Keratinocyte (primary cell): ENCODE measurements around the gene AKIRIN1. TPM values are rescaled to one million over a fixed set of nuclear protein-coding genes. Genes with fewer than 3 reads are reported as not detected.

Source experiments
- DNase-seq: peaks from one replicate; pipeline ENCODE4 v3.0.0-alpha.2; 2011; ENCODE audit warnings: low read depth, missing footprints, low spot score
- FAIRE-seq: peaks from 2 replicates; lab custom pipeline; 2011; peaks lifted over from hg19 to GRCh38; lab: Jason Lieb, UNC
- H2AFZ ChIP-seq: 2 replicates; pipeline ENCODE4 v1.6.0; 2012; ENCODE audit warnings: low read length, control low read depth, inconsistent platforms; ENCODE audit not compliant: control insufficient read depth
- H3K27ac ChIP-seq: 2 replicates; pipeline ENCODE4 v1.5.1; 2011; ENCODE audit warnings: low read length; ENCODE audit not compliant: control insufficient read depth, insufficient read depth
- H3K27me3 ChIP-seq: 3 replicates; pipeline ENCODE4 v1.6.0; 2011; ENCODE audit warnings: low read length; ENCODE audit not compliant: control insufficient read depth, insufficient read depth; ENCODE audit errors: extremely low read depth
- H3K36me3 ChIP-seq, 2 experiments: 2 replicates in 1 of 2; 3 replicates in 1 of 2; pipeline ENCODE4 v1.5.1; 2011; ENCODE audit warnings: low read length in 2 of 2, mild to moderate bottlenecking in 1 of 2; ENCODE audit not compliant: control insufficient read depth in 2 of 2, insufficient read depth in 2 of 2; ENCODE audit errors: extremely low read depth in 1 of 2
- H3K4me1 ChIP-seq: 3 replicates; pipeline ENCODE4 v1.5.1; 2011; ENCODE audit warnings: low read length; ENCODE audit not compliant: control insufficient read depth, insufficient read depth; ENCODE audit errors: extremely low read depth
- H3K4me2 ChIP-seq: 3 replicates; pipeline ENCODE4 v1.6.0; 2011; ENCODE audit warnings: low read depth, low read length; ENCODE audit not compliant: control insufficient read depth, insufficient read depth; ENCODE audit errors: extremely low read depth
- H3K4me3 ChIP-seq, 3 experiments: fragments of 200-600 bp in 1 of 3; sonication (generic) in 1 of 3; 2 replicates in 2 of 3; 3 replicates in 1 of 3; pipeline ENCODE4 v1.5.1; 2011 to 2016; ENCODE audit warnings: low read length in 3 of 3, mild to moderate bottlenecking in 3 of 3, control low read depth in 2 of 3, inconsistent platforms in 1 of 3, low read depth in 1 of 3, mixed read lengths in 1 of 3, mixed run types in 1 of 3, moderate library complexity in 1 of 3; ENCODE audit not compliant: control insufficient read depth in 2 of 3, insufficient read depth in 2 of 3; ENCODE audit errors: extremely low read depth in 1 of 3
- H3K79me2 ChIP-seq: 2 replicates; pipeline ENCODE4 v1.6.0; 2012; ENCODE audit warnings: low read length; ENCODE audit not compliant: control insufficient read depth, insufficient read depth
- H3K9ac ChIP-seq: 3 replicates; pipeline ENCODE4 v1.6.0; 2011; ENCODE audit warnings: low read length; ENCODE audit not compliant: control insufficient read depth, insufficient read depth; ENCODE audit errors: extremely low read depth
- H3K9me1 ChIP-seq: 3 replicates; pipeline ENCODE4 v1.6.0; 2011; ENCODE audit warnings: low read length; ENCODE audit not compliant: control insufficient read depth, insufficient read depth; ENCODE audit errors: extremely low read depth
- H3K9me3 ChIP-seq: 2 replicates; pipeline ENCODE4 v1.5.1; 2012; ENCODE audit warnings: low read depth, low read length; ENCODE audit not compliant: control insufficient read depth
- H4K20me1 ChIP-seq: 3 replicates; pipeline ENCODE4 v1.6.0; 2011; ENCODE audit warnings: low read length; ENCODE audit not compliant: control insufficient read depth, insufficient read depth; ENCODE audit errors: extremely low read depth
- EZH2 ChIP-seq: IDR thresholded peaks from one replicate; pipeline ENCODE4 v1.6.1; 2012; ENCODE audit warnings: inconsistent platforms, mild to moderate bottlenecking, low read length, moderate library complexity
- dilution Hi-C: fragments of 300-500 bp; cut with MboI; formaldehyde crosslinking; loops from one replicate; pipeline ENCODE4 v1.7.0; 2020; ENCODE audit warnings: low sequenced_read_pairs; ENCODE audit not compliant: extremely low pct_ligation_motif_present
- polyA plus RNA-seq, 5 experiments: library from polyadenylated mRNA; depleted of rRNA in 3 of 5; stranded (reverse) in 3 of 5; stranded (forward) in 1 of 5; unstranded in 1 of 5; fragments of >200 nt; gene quantifications; 1 replicate in 1 of 5; 2 replicates in 3 of 5; 3 replicates in 1 of 5; pipeline versions ENCODE4 v1.2.1 to v1.2.3, GENCODE V29; 2011 to 2012; ENCODE audit warnings: missing spikeins in 2 of 5, low read depth in 1 of 5, low replicate concordance in 1 of 5
- TF ChIP-seq, protein P1 (sequence below), 3 experiments: IDR thresholded peaks in 1 of 3; conservative IDR thresholded peaks in 1 of 3; optimal IDR thresholded peaks in 1 of 3; 2 replicates in 2 of 3; 3 replicates in 1 of 3; pipeline versions ENCODE3 to v1.5.1; 2011; ENCODE audit warnings: low read length in 3 of 3, mild to moderate bottlenecking in 3 of 3, moderate library complexity in 2 of 3, control low read depth in 1 of 3, inconsistent platforms in 1 of 3; ENCODE audit not compliant: insufficient read depth in 2 of 3; ENCODE audit errors: extremely low read depth in 1 of 3

AKIRIN1 gene
- polyA plus RNA-seq, 1 donor (not counting 4 experiments of a cell fraction or from before 2014, with no cell fraction given), result 111 TPM

DNA sequence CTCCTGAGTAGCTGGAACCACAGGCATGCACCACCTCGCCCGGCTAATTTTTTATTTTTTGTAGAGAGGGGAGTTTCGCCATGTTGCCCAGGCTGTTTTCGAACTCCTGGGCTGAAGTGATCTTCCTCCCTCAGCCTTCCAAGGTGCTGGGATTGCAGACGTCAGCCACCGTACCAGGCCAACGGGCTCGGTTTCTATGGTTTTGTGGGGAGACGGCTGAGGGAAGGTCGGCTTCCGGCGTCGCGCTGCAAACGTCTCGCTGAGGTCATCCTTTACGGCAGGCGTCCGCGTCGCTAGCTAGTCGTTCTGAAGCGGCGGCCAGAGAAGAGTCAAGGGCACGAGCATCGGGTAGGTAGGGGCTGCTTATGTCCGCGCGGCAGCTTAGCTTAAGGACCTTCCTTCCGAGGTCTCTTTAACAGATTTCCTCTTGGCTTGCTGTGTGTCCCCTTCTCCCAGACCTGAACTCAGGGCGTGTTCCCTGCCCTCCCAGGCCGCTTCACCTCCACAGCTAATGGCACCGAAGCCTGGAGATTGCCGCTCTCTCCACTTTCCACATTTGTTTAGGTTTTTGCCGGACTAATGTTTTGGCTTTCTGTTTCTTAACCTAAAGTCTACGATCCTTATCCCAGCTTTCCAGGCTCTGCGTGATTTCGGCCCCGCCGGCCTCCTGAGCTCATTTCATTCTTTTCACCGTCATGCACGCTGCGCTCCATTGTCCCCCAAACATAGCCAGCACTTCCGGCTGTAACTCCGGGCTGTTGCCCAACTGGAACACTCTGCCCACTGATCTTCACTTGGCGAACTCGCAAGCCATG lies 35.2 kb downstream of the AKIRIN1 start, which contains the start of gene NDUFS5:
TSS of gene NDUFS5 (plus strand) at position 300 of the 815 bp plus-strand sequence. CDS start 2,375 bp downstream, outside the sequence.
- FAIRE-seq (peak; percentile 46), DNase-seq (peak; percentile 63)
- H3K4me3 ChIP-seq, result peak within 1 kb of the TSS; percentile 65 to 84 (median 71)
- H3K9me3 ChIP-seq, result no peaks in the 10 kb centered on the region
- H3K9ac ChIP-seq, result peak within 1 kb of the TSS; percentile 98
- dilution Hi-C loops, result no loop called here
- peak within 1 kb of the TSS; percentile 98 for H3K27ac ChIP-seq
- H3K27me3 ChIP-seq, result no peaks in the 10 kb centered on the region
- no peaks in the 10 kb centered on the region for H4K20me1 ChIP-seq
- TF ChIP-seq, protein P1, sequence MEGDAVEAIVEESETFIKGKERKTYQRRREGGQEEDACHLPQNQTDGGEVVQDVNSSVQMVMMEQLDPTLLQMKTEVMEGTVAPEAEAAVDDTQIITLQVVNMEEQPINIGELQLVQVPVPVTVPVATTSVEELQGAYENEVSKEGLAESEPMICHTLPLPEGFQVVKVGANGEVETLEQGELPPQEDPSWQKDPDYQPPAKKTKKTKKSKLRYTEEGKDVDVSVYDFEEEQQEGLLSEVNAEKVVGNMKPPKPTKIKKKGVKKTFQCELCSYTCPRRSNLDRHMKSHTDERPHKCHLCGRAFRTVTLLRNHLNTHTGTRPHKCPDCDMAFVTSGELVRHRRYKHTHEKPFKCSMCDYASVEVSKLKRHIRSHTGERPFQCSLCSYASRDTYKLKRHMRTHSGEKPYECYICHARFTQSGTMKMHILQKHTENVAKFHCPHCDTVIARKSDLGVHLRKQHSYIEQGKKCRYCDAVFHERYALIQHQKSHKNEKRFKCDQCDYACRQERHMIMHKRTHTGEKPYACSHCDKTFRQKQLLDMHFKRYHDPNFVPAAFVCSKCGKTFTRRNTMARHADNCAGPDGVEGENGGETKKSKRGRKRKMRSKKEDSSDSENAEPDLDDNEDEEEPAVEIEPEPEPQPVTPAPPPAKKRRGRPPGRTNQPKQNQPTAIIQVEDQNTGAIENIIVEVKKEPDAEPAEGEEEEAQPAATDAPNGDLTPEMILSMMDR (optimal IDR thresholded peaks at IDR 0.05 in 1 of 3, IDR thresholded peaks at IDR 0.05 in 1 of 3, conservative IDR thresholded peaks at IDR 0.05 in 1 of 3; ENCODE audit: extremely low read depth in 1 of 3, insufficient read depth in 2 of 3, low read length in 3 of 3), result no peak
- no peak for TF ChIP-seq EZH2
- peaks cover 14% of the 10 kb centered on the region for H3K4me1 ChIP-seq
- no peaks in the 10 kb centered on the region for H3K9me1 ChIP-seq
- H3K4me2 ChIP-seq, result peak within 1 kb of the TSS; percentile 59
- H3K36me3 ChIP-seq, result peaks cover under 1 to 8% of the 10 kb centered on the region in 2 experiments
- H3K79me2 ChIP-seq, result peaks cover 41% of the 10 kb centered on the region
- peak within 1 kb of the TSS; percentile 93 for H2AFZ ChIP-seq

- FAIRE-seq, result no peak
- Histone ChIP-seq H3K9ac (peak overlapping the region; percentile 98), H4K20me1 (no peaks in the 10 kb centered on the region), H3K27me3 (no peaks in the 10 kb centered on the region), H2AFZ (peak overlapping the region; percentile 93), H3K9me3 (no peaks in the 10 kb centered on the region), H3K27ac (peak overlapping the region; percentile 98), H3K79me2 (peaks cover 48% of the 10 kb centered on the region), H3K4me3 (peak overlapping the region; percentile 65 to 84 (median 71)), H3K9me1 (no peaks in the 10 kb centered on the region), H3K4me2 (peak overlapping the region; percentile 59), H3K36me3 (peaks cover 5 to 8% of the 10 kb centered on the region in 2 experiments), H3K4me1 (peaks cover 9% of the 10 kb centered on the region)
- DNase-seq, result no peak
- dilution Hi-C loops, result no loop called here
- no peak for TF ChIP-seq EZH2
- TF ChIP-seq, protein P1 (optimal IDR thresholded peaks at IDR 0.05 in 1 of 3, IDR thresholded peaks at IDR 0.05 in 1 of 3, conservative IDR thresholded peaks at IDR 0.05 in 1 of 3; ENCODE audit: extremely low read depth in 1 of 3, insufficient read depth in 2 of 3, low read length in 3 of 3), result no peak
Observed at GRCh38 chr1:39026866-39027507, 35.9 kb downstream of the AKIRIN1 start.
